ENCODE measurements around the gene SERPINE1.
"Not testable (repeated sequence)": the region's sequence is repeated elsewhere in the genome, so short reads cannot be mapped to it uniquely, and the experiment has no call there.

SERPINE1 gene

DNA sequence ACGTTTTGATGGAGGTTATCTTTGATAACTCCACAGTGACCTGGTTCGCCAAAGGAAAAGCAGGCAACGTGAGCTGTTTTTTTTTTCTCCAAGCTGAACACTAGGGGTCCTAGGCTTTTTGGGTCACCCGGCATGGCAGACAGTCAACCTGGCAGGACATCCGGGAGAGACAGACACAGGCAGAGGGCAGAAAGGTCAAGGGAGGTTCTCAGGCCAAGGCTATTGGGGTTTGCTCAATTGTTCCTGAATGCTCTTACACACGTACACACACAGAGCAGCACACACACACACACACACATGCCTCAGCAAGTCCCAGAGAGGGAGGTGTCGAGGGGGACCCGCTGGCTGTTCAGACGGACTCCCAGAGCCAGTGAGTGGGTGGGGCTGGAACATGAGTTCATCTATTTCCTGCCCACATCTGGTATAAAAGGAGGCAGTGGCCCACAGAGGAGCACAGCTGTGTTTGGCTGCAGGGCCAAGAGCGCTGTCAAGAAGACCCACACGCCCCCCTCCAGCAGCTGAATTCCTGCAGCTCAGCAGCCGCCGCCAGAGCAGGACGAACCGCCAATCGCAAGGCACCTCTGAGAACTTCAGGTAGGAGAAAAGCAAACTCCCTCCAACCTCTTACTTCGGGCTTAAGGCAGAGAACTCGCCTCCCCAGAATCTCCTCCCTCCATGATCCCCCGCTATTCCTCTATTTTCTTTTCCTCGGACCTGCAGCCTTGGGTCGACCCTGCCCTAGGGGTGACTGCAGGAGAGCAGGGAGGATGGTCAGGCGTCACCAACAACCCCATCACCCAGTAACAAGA lies at the start of gene SERPINE1:
SERPINE1 (plus strand) TSS at position 454 of the 809 bp plus-strand sequence. CDS start 1,290 bp downstream, outside the sequence.
- Mint-ChIP-seq H3K36me3 (ENCODE audit: low read depth) (no peaks in the 10 kb centered on the region), H3K9me3 (no peaks in the 10 kb centered on the region), H3K27ac (peak within 1 kb of the TSS; percentile 22), H3K27me3 (ENCODE audit: low read depth) (peaks cover 61% of the 10 kb centered on the region), H3K4me3 (peak within 1 kb of the TSS; percentile 72), H3K4me1 (ENCODE audit: low read depth) (peaks cover 32% of the 10 kb centered on the region)

DNA sequence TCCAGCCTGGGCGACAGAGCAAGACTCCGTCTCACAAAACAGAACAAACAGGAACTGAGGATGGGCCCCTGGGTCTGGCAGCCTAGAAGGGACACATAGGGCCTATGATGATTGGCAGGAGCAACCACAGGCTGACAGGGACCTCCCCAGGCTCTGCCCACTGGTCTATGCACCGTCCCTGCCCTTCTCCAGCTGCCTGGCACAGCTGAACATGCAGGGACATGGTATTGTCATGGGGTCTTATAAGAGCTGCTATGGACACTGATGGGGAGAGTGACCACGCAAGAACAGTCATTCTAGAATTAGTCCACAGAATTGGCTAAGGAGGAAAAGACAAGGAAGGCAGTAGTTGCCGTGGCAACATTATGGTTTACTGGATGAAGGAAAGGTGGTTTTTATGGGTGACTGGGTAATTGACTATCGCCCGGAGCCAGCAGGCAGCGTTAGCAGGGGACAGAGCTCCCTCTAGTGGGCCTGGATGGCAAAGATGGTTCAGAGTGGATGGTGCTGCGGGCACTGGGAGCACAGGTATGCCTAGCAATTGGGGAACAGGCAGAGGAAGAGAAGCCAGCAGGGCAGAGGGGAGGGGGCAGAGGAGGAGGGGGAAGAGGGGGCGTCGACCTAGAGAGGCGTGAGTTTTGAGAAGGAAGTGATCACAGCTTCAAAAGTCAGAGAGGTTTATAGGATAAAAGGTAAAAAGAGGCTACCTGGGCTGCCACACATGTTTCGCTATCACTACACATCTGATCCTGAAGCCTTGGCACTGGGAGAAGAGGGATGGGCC lies 49.4 kb upstream of the SERPINE1 start:
- no peak overlapping the region for H3K27ac Mint-ChIP-seq
- H3K4me1 Mint-ChIP-seq (ENCODE audit: low read depth): peaks cover 7% of the 10 kb centered on the region
- H3K27me3 Mint-ChIP-seq (ENCODE audit: low read depth): peaks cover 20% of the 10 kb centered on the region
- H3K9me3 Mint-ChIP-seq: no peaks in the 10 kb centered on the region
- H3K36me3 Mint-ChIP-seq (ENCODE audit: low read depth): no peaks in the 10 kb centered on the region
- H3K4me3 Mint-ChIP-seq: no peak overlapping the region

DNA sequence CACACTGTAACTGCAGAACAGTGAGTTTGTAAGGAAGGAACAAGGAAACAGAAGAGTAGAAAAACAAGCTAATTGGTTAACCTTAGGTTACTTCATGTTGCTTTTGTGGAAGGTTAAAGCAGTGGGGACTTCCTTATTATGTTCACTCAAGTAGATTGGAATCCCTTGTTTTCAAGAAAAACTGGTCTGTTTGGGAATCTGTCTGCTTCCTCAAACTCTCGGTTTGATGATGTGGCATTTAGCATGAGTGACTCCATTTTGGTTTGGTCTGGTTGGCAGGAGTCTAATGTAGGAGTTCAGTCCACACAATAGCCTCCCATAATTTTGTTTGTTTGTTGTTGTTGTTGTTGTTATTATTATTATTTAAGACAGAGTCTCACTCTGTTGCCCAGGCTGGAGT lies 45.5 kb upstream of the SERPINE1 start:
- peaks cover 4% of the 10 kb centered on the region for H3K27me3 Mint-ChIP-seq (ENCODE audit: low read depth)
- H3K9me3 Mint-ChIP-seq: no peaks in the 10 kb centered on the region
- H3K4me1 Mint-ChIP-seq (ENCODE audit: low read depth): peaks cover 12% of the 10 kb centered on the region
- no peak overlapping the region for H3K4me3 Mint-ChIP-seq
- H3K36me3 Mint-ChIP-seq (ENCODE audit: low read depth): peaks cover 4% of the 10 kb centered on the region
- no peak overlapping the region for H3K27ac Mint-ChIP-seq

DNA sequence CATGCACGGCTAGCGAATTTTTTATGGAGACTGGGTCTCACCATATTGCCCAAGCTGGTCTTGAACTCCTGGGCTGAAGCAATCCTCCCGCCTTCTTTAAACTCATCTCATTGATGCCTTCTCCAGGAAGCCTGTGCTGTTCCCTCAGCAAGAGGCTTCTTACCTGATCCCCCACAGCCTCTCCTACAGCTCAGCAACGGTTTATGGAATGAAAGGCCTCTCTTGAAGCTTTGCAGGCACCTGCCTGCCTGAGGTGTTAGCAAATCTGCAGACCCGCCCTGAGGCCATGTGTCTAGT lies 42.1 kb upstream of the SERPINE1 start:
- Mint-ChIP-seq H3K27ac (peak overlapping the region; percentile 98), H3K36me3 (ENCODE audit: low read depth) (peaks cover 13% of the 10 kb centered on the region), H3K9me3 (no peaks in the 10 kb centered on the region), H3K4me1 (ENCODE audit: low read depth) (peaks cover 13% of the 10 kb centered on the region), H3K27me3 (ENCODE audit: low read depth) (no peaks in the 10 kb centered on the region), H3K4me3 (peak overlapping the region; percentile 99)

DNA sequence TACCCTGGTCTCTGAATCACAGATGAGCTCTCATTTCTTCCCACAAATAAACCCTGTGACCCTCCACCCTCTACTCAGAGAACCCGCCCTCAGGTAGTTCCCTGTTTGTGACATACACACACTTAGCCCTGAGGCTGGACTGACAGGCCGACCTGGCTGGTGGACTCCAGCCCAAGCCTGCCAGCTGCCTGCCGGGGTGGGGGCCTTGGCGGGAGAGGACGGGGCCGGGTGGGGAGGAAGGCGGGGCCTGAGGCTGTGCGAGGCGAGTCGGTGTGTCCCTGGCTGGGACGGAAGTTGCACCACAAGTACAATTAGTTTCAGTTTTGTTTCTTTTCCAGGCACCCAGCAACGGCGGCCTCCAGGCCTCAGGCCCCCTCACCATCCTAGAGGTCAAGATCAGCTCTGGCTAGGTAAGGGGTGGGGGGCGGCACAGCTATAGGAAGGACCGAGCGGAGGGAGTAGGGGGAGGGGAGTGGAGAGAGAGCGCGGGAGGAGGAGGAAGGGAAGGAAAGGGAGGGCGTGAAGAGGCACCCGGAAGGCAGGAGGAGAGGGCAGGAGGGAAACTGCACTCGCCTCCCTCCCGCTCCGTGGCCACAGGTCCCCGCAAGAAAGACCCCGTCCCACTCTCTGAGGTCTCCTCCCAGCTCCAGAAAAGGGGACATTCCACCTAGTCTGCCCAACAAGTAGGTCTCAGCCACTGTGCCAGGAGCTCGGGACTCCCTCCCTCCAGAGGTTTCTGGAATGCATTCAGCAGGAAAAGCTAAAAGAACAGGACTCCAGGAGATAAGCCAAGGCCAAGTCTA lies 41.5 kb upstream of the SERPINE1 start, which contains the start of gene TRIM56:
TRIM56 (plus strand) TSS at position 320 of the 803 bp plus-strand sequence. CDS start 1,832 bp downstream, outside the sequence.
- peak within 1 kb of the TSS; percentile 98 for H3K27ac Mint-ChIP-seq
- H3K4me1 Mint-ChIP-seq (ENCODE audit: low read depth): peaks cover 13% of the 10 kb centered on the region
- H3K4me3 Mint-ChIP-seq: peak within 1 kb of the TSS; percentile 99
- no peaks in the 10 kb centered on the region for H3K9me3 Mint-ChIP-seq
- no peaks in the 10 kb centered on the region for H3K27me3 Mint-ChIP-seq (ENCODE audit: low read depth)
- peaks cover 14% of the 10 kb centered on the region for H3K36me3 Mint-ChIP-seq (ENCODE audit: low read depth)

DNA sequence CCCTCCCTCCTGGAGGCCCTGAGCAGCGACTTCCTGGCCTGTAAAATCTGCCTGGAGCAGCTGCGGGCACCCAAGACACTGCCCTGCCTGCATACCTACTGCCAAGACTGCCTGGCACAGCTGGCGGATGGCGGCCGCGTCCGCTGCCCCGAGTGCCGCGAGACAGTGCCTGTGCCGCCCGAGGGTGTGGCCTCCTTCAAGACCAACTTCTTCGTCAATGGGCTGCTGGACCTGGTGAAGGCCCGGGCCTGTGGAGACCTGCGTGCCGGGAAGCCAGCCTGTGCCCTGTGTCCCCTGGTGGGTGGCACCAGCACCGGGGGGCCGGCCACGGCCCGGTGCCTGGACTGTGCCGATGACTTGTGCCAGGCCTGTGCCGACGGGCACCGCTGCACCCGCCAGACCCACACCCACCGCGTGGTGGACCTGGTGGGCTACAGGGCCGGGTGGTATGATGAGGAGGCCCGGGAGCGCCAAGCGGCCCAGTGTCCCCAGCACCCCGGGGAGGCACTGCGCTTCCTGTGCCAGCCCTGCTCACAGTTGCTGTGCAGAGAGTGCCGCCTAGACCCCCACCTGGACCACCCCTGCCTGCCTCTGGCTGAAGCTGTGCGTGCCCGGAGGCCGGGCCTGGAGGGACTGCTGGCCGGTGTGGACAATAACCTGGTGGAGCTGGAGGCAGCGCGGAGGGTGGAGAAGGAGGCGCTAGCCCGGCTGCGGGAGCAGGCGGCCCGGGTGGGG lies 39.4 kb upstream of the SERPINE1 start:
- Mint-ChIP-seq H3K4me1 (ENCODE audit: low read depth) (peaks cover 17% of the 10 kb centered on the region), H3K27ac (no peak overlapping the region), H3K4me3 (no peak overlapping the region), H3K9me3 (no peaks in the 10 kb centered on the region), H3K27me3 (ENCODE audit: low read depth) (no peaks in the 10 kb centered on the region), H3K36me3 (ENCODE audit: low read depth) (peaks cover 21% of the 10 kb centered on the region)

DNA sequence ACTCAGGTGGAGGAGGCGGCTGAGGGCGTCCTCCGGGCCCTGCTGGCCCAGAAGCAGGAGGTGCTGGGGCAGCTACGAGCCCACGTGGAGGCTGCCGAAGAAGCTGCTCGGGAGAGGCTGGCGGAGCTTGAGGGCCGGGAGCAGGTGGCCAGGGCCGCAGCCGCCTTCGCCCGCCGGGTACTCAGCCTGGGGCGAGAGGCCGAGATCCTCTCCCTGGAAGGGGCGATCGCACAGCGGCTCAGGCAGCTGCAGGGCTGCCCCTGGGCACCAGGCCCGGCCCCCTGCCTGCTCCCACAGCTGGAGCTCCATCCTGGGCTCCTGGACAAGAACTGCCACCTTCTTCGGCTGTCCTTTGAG lies 38.9 kb upstream of the SERPINE1 start:
- no peak overlapping the region for H3K4me3 Mint-ChIP-seq
- H3K9me3 Mint-ChIP-seq: no peaks in the 10 kb centered on the region
- H3K4me1 Mint-ChIP-seq (ENCODE audit: low read depth): peaks cover 17% of the 10 kb centered on the region
- H3K27ac Mint-ChIP-seq: no peak overlapping the region
- H3K36me3 Mint-ChIP-seq (ENCODE audit: low read depth): peaks cover 21% of the 10 kb centered on the region
- no peaks in the 10 kb centered on the region for H3K27me3 Mint-ChIP-seq (ENCODE audit: low read depth)

DNA sequence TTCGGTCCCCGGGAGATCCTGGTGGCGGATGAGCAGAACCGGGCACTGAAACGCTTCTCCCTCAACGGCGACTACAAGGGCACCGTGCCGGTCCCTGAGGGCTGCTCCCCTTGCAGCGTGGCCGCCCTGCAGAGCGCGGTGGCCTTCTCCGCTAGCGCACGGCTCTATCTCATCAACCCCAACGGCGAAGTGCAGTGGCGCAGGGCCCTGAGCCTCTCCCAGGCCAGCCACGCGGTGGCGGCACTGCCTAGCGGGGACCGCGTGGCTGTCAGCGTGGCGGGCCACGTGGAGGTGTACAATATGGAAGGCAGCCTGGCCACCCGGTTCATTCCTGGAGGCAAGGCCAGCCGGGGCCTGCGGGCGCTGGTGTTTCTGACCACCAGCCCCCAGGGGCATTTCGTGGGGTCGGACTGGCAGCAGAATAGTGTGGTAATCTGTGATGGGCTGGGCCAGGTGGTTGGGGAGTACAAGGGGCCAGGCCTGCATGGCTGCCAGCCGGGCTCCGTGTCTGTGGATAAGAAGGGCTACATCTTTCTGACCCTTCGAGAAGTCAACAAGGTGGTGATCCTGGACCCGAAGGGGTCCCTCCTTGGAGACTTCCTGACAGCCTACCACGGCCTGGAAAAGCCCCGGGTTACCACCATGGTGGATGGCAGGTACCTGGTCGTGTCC lies 37.9 kb upstream of the SERPINE1 start:
- H3K27ac Mint-ChIP-seq: no peak overlapping the region
- H3K4me3 Mint-ChIP-seq: no peak overlapping the region
- no peaks in the 10 kb centered on the region for H3K9me3 Mint-ChIP-seq
- peaks cover 23% of the 10 kb centered on the region for H3K36me3 Mint-ChIP-seq (ENCODE audit: low read depth)
- peaks cover 19% of the 10 kb centered on the region for H3K4me1 Mint-ChIP-seq (ENCODE audit: low read depth)
- H3K27me3 Mint-ChIP-seq (ENCODE audit: low read depth): no peaks in the 10 kb centered on the region

DNA sequence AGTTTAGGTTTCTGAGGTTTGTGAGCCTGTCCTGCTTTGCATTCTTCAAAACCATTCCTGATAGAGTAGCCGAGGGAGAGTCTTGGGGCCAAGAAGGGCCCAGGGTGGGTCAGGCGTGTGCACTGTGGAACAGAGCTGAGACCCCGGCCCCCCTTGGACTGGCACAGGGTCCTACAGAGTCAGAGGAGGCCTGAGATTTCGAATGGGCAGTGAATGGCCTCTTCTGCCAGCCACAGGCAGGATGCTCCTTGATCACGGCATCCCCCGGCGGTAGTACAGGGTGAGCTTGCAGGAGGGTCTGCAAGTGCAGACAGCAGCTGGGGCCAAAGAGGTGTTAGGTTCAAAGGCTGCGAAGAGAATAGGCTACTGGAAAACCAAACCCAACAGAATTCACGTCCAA lies 37.0 kb upstream of the SERPINE1 start:
- H3K4me1 Mint-ChIP-seq (ENCODE audit: low read depth): peaks cover 21% of the 10 kb centered on the region
- H3K4me3 Mint-ChIP-seq: no peak overlapping the region
- H3K36me3 Mint-ChIP-seq (ENCODE audit: low read depth): peaks cover 26% of the 10 kb centered on the region
- H3K9me3 Mint-ChIP-seq: no peaks in the 10 kb centered on the region
- no peaks in the 10 kb centered on the region for H3K27me3 Mint-ChIP-seq (ENCODE audit: low read depth)
- H3K27ac Mint-ChIP-seq: no peak overlapping the region

DNA sequence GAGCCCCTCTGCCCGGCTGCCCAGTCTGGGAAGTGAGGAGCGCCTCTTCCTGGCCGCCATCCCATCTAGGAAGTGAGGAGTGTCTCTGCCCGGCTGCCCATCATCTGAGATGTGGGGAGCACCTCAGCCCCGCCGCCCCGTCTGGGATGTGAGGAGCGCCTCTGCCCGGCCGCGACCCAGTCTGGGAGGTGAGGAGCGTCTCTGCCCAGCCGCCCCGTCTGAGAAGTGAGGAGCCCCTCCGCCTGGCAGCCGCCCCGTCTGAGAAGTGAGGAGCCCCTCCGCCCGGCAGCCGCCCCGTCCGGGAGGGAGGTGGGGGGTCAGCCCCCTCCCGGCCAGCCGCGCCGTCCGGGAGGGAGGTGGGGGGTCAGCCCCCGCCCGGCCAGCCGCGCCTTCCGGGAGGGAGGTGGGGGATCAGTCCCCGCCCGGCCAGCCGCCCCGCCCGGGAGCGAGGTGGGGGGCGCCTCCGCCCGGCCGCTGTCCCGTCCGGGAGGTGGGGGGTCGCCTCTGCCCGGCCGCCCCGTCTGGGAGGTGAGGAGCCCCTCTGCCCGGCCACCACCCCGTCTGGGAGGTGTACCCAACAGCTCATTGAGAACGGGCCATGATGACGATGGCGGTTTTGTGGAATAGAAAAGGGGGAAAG lies 34.5 kb upstream of the SERPINE1 start:
- not testable (repeated sequence) for H3K4me3 Mint-ChIP-seq; H3K27ac Mint-ChIP-seq; H3K27me3 Mint-ChIP-seq (ENCODE audit: low read depth); H3K9me3 Mint-ChIP-seq
- Mint-ChIP-seq H3K4me1 (ENCODE audit: low read depth) (peaks cover 17% of the 10 kb centered on the region), H3K36me3 (ENCODE audit: low read depth) (peaks cover 22% of the 10 kb centered on the region)

DNA sequence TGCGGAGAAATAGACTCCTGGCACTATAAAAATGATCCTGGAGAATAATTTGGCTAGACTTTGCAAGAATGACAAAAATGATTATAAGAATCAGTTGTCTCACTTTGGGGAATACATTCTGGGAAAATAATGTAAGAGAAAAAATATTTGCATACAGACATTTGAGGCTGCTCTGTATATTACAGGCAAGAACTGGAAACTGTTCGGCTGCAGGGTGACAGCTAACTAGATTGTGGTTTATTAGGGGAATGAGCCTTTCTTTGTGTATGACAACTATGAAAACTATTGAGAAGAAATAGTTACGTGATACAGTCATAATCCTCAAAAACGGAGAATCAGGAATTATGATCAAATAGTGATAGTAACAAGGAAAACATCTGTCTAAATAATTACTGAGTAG lies 33.0 kb upstream of the SERPINE1 start:
- H3K27me3 Mint-ChIP-seq (ENCODE audit: low read depth): no peaks in the 10 kb centered on the region
- no peak overlapping the region for H3K27ac Mint-ChIP-seq
- H3K9me3 Mint-ChIP-seq: no peaks in the 10 kb centered on the region
- no peak overlapping the region for H3K4me3 Mint-ChIP-seq
- peaks cover 17% of the 10 kb centered on the region for H3K4me1 Mint-ChIP-seq (ENCODE audit: low read depth)
- peaks cover 20% of the 10 kb centered on the region for H3K36me3 Mint-ChIP-seq (ENCODE audit: low read depth)

DNA sequence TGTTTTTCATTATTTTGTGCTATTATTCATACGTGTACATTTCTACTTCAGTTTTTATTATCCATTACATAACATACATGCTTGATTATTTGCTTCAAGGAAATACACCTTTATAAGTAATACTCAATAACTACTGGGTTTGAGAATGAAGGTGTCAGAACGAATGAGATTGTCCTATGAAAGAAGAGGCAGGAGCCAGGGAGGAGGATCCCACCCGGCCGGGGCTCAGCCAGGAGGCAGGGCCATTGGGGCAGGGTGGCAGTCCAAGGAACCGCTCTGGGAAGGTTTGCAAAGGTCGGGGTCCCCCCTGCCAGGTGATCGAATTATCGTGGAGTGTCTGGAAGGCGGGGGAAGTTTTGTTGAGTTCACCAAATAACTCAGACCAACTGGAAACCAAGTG lies 32.5 kb upstream of the SERPINE1 start:
- peaks cover 19% of the 10 kb centered on the region for H3K36me3 Mint-ChIP-seq (ENCODE audit: low read depth)
- no peak overlapping the region for H3K27ac Mint-ChIP-seq
- H3K27me3 Mint-ChIP-seq (ENCODE audit: low read depth): no peaks in the 10 kb centered on the region
- H3K9me3 Mint-ChIP-seq: no peaks in the 10 kb centered on the region
- no peak overlapping the region for H3K4me3 Mint-ChIP-seq
- H3K4me1 Mint-ChIP-seq (ENCODE audit: low read depth): peaks cover 15% of the 10 kb centered on the region

DNA sequence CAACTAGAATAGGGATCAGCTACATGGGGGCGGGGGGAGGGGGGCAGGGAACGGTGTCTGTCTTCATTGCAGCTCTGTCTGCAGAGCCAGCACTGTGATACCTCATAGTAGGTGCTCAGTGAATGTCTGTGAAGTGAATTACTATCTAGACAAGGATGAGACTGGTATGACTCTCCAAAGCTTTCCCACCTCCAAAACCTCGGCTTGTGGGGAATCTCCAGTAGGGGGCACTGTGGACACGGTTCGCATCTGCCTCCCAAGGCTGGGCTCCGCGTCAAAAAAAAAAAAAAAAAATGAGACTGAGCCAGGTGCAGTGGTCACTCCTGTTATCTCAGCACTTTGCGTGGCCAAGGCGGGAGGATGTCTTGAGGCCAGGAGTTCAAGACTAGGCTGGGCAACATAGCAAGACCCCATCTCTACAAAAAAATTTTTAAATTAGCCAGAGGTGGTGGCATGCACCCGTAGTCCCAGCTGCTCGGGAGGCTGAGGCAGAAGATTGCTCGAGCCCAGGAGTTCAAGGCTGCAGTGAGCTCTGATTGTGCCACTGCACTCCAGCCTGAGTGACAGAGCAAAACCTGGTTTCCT lies 32.0 kb upstream of the SERPINE1 start:
- Mint-ChIP-seq H3K4me3 (no peak overlapping the region), H3K9me3 (no peaks in the 10 kb centered on the region), H3K27ac (no peak overlapping the region), H3K4me1 (ENCODE audit: low read depth) (peaks cover 15% of the 10 kb centered on the region), H3K36me3 (ENCODE audit: low read depth) (peaks cover 14% of the 10 kb centered on the region), H3K27me3 (ENCODE audit: low read depth) (peaks cover 2% of the 10 kb centered on the region)
